ENCODE data around the gene CEL. TPM values are rescaled to one million over a fixed set of nuclear protein-coding genes. Genes with fewer than 3 reads are reported as not detected.
"Not testable (repeated sequence)": the region's sequence is repeated elsewhere in the genome, so short reads cannot be mapped to it uniquely, and the experiment has no call there.

Gene CEL
- total RNA-seq, 2 donors from 2014 or later: 1.7 to 3.3 TPM

DNA sequence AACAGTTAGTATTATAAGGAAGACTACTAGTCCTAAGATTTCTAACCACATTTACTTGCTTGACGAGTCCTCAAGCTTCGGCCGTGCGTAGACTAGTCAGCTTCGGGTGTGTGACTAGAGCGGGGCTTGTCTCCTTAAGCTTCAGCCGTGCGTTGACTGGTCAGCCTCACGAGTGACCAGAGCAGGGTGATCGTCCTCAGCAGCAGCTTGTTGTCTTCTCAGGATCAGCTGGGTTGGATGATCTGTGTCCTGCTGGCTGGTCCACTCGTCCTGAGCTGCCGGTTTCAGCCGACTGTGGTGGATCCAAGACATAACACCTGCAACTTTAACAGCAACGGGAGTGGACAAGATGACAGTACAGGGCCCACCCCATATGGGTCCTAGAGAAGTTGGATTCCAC is 16.7 kb downstream of the CEL start:
- H3K9ac ChIP-seq (ENCODE audit: extremely low read depth, low read length, poor library complexity, severe bottlenecking): no peak overlapping the region
- H3K36me3 ChIP-seq (ENCODE audit: control insufficient read depth, insufficient read depth, low read length): no peaks in the 10 kb centered on the region
- Mint-ChIP-seq H3K4me3 (no peak overlapping the region), H3K36me3 (ENCODE audit: low read depth) (no peaks in the 10 kb centered on the region), H3K27ac (peak overlapping the region; percentile 58), H3K27me3 (ENCODE audit: insufficient read depth) (peaks cover 15% of the 10 kb centered on the region), H3K4me1 (no peaks in the 10 kb centered on the region), H3K9me3 (no peaks in the 10 kb centered on the region)
- no peak overlapping the region for H3K4me3 ChIP-seq (ENCODE audit: low read length)
- H3K9me3 ChIP-seq (ENCODE audit: control insufficient read depth, low read length): no peaks in the 10 kb centered on the region
- no peak for TF ChIP-seq CTCF (conservative IDR thresholded peaks at IDR 0.05)
- peak; percentile 38 for DNase-seq
- no peaks in the 10 kb centered on the region for H3K27me3 ChIP-seq (ENCODE audit: control insufficient read depth, insufficient read depth, low read length, poor library complexity, severe bottlenecking)
- H3K27ac ChIP-seq (ENCODE audit: low read depth, low read length): no peak overlapping the region
- 93 to 96% methylated on average over 13 to 14 of the region's 14 CpGs for WGBS, 2 experiments (ENCODE audit: insufficient coverage in 1 of 2, insufficient read length in 1 of 2)
- no peaks in the 10 kb centered on the region for H3K4me1 ChIP-seq (ENCODE audit: control insufficient read depth, insufficient read depth, low read length)

GRCh38 chr9:133080161-133080560 is 18.4 kb downstream of the CEL start:
- no peak for TF ChIP-seq CTCF (conservative IDR thresholded peaks at IDR 0.05)
- Histone ChIP-seq H3K27me3 (ENCODE audit: control insufficient read depth, insufficient read depth, low read length, poor library complexity, severe bottlenecking) (no peaks in the 10 kb centered on the region), H3K36me3 (ENCODE audit: control insufficient read depth, insufficient read depth, low read length) (no peaks in the 10 kb centered on the region), H3K27ac (ENCODE audit: low read depth, low read length) (no peak overlapping the region), H3K9ac (ENCODE audit: extremely low read depth, low read length, poor library complexity, severe bottlenecking) (no peak overlapping the region), H3K9me3 (ENCODE audit: control insufficient read depth, low read length) (no peaks in the 10 kb centered on the region), H3K4me3 (ENCODE audit: low read length) (no peak overlapping the region), H3K4me1 (ENCODE audit: control insufficient read depth, insufficient read depth, low read length) (no peaks in the 10 kb centered on the region)
- no peaks in the 10 kb centered on the region for H3K36me3 Mint-ChIP-seq (ENCODE audit: low read depth)
- DNase-seq: no peak
- no peaks in the 10 kb centered on the region for H3K4me1 Mint-ChIP-seq
- no peaks in the 10 kb centered on the region for H3K9me3 Mint-ChIP-seq
- no peak overlapping the region for H3K27ac Mint-ChIP-seq
- H3K27me3 Mint-ChIP-seq (ENCODE audit: insufficient read depth): peaks cover 15% of the 10 kb centered on the region
- H3K4me3 Mint-ChIP-seq: no peak overlapping the region
- WGBS, 2 experiments (ENCODE audit: insufficient coverage in 1 of 2, insufficient read length in 1 of 2): 78 to 96% methylated on average over 4 to 7 of the region's 7 CpGs

GRCh38 chr9:133080786-133081779 is 19.3 kb downstream of the CEL start:
- H3K27me3 ChIP-seq (ENCODE audit: control insufficient read depth, insufficient read depth, low read length, poor library complexity, severe bottlenecking); H3K9ac ChIP-seq (ENCODE audit: extremely low read depth, low read length, poor library complexity, severe bottlenecking); H3K36me3 ChIP-seq (ENCODE audit: control insufficient read depth, insufficient read depth, low read length); H3K27ac Mint-ChIP-seq; H3K4me1 Mint-ChIP-seq; H3K4me3 Mint-ChIP-seq; DNase-seq; H3K9me3 Mint-ChIP-seq; H3K27ac ChIP-seq (ENCODE audit: low read depth, low read length); H3K36me3 Mint-ChIP-seq (ENCODE audit: low read depth); H3K4me1 ChIP-seq (ENCODE audit: control insufficient read depth, insufficient read depth, low read length); H3K9me3 ChIP-seq (ENCODE audit: control insufficient read depth, low read length); H3K4me3 ChIP-seq (ENCODE audit: low read length): not testable (repeated sequence)
- TF ChIP-seq CTCF (conservative IDR thresholded peaks at IDR 0.05): peak; percentile 16
- 93% methylated on average over 4 to 6 of the region's 18 CpGs for WGBS, 2 experiments (ENCODE audit: insufficient coverage in 1 of 2, insufficient read length in 1 of 2)
- peaks cover 13% of the 10 kb centered on the region for H3K27me3 Mint-ChIP-seq (ENCODE audit: insufficient read depth)

GRCh38 chr9:133081957-133082644 is 20.3 kb downstream of the CEL start:
- H3K27ac Mint-ChIP-seq; H3K36me3 Mint-ChIP-seq (ENCODE audit: low read depth); H3K4me1 ChIP-seq (ENCODE audit: control insufficient read depth, insufficient read depth, low read length); H3K4me3 Mint-ChIP-seq; H3K4me3 ChIP-seq (ENCODE audit: low read length); DNase-seq; H3K9ac ChIP-seq (ENCODE audit: extremely low read depth, low read length, poor library complexity, severe bottlenecking); H3K27ac ChIP-seq (ENCODE audit: low read depth, low read length); H3K27me3 ChIP-seq (ENCODE audit: control insufficient read depth, insufficient read depth, low read length, poor library complexity, severe bottlenecking); H3K9me3 ChIP-seq (ENCODE audit: control insufficient read depth, low read length); H3K36me3 ChIP-seq (ENCODE audit: control insufficient read depth, insufficient read depth, low read length); H3K4me1 Mint-ChIP-seq; H3K9me3 Mint-ChIP-seq: not testable (repeated sequence)
- WGBS, 2 experiments (ENCODE audit: insufficient coverage in 1 of 2, insufficient read length in 1 of 2): 91 to 93% methylated on average over 2 to 5 of the region's 12 CpGs
- H3K27me3 Mint-ChIP-seq (ENCODE audit: insufficient read depth): peaks cover 13% of the 10 kb centered on the region

DNA sequence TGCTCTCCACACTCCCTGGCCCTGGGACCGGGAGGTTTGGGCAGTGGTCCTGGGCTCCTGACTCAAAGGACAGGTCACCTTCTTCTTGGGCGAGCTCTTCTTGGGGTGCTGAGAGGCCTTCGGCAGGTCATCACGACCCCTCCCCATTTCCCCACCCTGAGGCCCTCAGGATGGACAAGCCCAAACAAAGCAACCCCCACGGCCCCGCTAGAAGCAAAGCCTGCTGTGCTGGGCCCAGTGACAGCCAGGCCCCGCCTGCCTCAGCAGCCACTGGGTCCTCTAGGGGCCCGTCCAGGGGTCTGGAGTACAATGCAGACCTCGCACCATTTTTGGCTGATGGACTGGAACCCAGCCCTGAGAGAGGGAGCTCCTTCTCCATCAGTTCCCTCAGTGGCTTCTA is 21.9 kb downstream of the CEL start:
- H3K9me3 Mint-ChIP-seq; H3K4me1 ChIP-seq (ENCODE audit: control insufficient read depth, insufficient read depth, low read length); H3K4me3 Mint-ChIP-seq; H3K4me3 ChIP-seq (ENCODE audit: low read length); H3K9me3 ChIP-seq (ENCODE audit: control insufficient read depth, low read length); H3K4me1 Mint-ChIP-seq; H3K9ac ChIP-seq (ENCODE audit: extremely low read depth, low read length, poor library complexity, severe bottlenecking); H3K27ac ChIP-seq (ENCODE audit: low read depth, low read length); H3K27me3 ChIP-seq (ENCODE audit: control insufficient read depth, insufficient read depth, low read length, poor library complexity, severe bottlenecking); H3K36me3 ChIP-seq (ENCODE audit: control insufficient read depth, insufficient read depth, low read length); H3K36me3 Mint-ChIP-seq (ENCODE audit: low read depth); DNase-seq; H3K27ac Mint-ChIP-seq: not testable (repeated sequence)
- H3K27me3 Mint-ChIP-seq (ENCODE audit: insufficient read depth): peaks cover 11% of the 10 kb centered on the region
- WGBS, 2 experiments (ENCODE audit: insufficient coverage in 1 of 2, insufficient read length in 1 of 2): 74% methylated on average over 6 of the region's 9 CpGs; no CpG with 5 or more reads in 1 of the 2 experiments
